Muscle layer of colon (tissue), 2 donors: ENCODE results near the gene UCP2.
"Not testable (repeated sequence)": the region's sequence is repeated elsewhere in the genome, so short reads cannot be mapped to it uniquely, and the experiment has no call there.

Experiments
- H3K27ac ChIP-seq: one replicate; pipeline ENCODE4 v1.7.0; 2013; ENCODE audit warnings: low read depth, mild to moderate bottlenecking, low read length, moderate library complexity
- H3K27me3 ChIP-seq, 2 donors: one replicate each; pipeline ENCODE4 v1.7.0; 2013; ENCODE audit warnings: low read length in 2 of 2, mild to moderate bottlenecking in 2 of 2; ENCODE audit not compliant: insufficient read depth in 2 of 2, control insufficient read depth in 1 of 2
- H3K36me3 ChIP-seq: one replicate; pipeline ENCODE4 v1.7.0; 2013; ENCODE audit warnings: mild to moderate bottlenecking, low read length; ENCODE audit not compliant: insufficient read depth
- H3K4me1 ChIP-seq: one replicate; pipeline ENCODE4 v1.7.0; 2013; ENCODE audit warnings: mild to moderate bottlenecking, low read length; ENCODE audit not compliant: insufficient read depth
- H3K4me3 ChIP-seq, 2 donors: one replicate each; pipeline ENCODE4 v1.7.0; 2013; ENCODE audit warnings: low read length in 2 of 2, low read depth in 1 of 2, mild to moderate bottlenecking in 1 of 2, moderate library complexity in 1 of 2
- H3K9ac ChIP-seq: one replicate; pipeline ENCODE4 v1.7.0; 2013; ENCODE audit warnings: low read length
- H3K9me3 ChIP-seq: one replicate; pipeline ENCODE4 v1.7.0; 2013; ENCODE audit warnings: mild to moderate bottlenecking, low read length
- donor health status: abdominal sarcoma.
- donor health status: Adenocarcinoma of cecum.

Gene UCP2

DNA sequence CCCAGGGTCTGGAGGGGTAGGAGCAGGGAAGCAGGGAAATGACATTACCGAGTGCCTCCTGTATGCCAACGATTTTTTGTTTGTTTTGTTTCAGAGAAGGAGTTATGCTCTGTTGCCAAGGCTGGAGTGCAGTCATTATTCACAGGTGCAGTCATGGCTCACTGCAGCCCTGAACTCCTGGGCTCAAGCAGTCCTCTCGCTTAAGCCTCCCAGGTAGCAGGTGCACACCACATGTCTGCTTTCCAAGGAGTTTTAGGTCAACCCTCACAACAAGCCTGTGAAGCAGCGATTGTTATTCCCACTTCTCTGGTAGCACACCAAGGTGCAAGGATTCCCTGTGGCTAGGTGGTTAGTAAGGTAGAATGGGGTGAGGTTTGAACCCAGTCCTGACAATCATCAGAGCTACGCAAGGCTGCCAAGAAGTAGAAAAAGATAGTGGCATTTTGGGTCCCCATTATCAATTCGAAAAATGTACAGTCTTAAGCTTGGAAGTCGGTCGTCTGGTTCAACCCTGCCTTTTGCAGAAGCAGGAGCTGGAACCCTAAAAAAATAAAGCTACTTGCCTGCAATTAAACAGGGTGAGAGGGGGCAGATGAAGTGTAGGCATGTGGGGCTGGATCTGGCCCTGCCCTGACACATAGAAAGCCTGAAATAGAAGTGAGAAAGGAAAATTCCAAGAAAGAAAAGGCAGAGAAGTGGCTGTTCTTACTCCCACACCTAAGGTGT is 17.1 kb upstream of the UCP2 start:
- Histone ChIP-seq H3K4me1 (no peaks in the 10 kb centered on the region), H3K27ac (no peak overlapping the region), H3K4me3 (no peak overlapping the region), H3K9ac (no peak overlapping the region), H3K27me3 (no peaks in the 10 kb centered on the region), H3K36me3 (no peaks in the 10 kb centered on the region), H3K9me3 (no peaks in the 10 kb centered on the region)

DNA sequence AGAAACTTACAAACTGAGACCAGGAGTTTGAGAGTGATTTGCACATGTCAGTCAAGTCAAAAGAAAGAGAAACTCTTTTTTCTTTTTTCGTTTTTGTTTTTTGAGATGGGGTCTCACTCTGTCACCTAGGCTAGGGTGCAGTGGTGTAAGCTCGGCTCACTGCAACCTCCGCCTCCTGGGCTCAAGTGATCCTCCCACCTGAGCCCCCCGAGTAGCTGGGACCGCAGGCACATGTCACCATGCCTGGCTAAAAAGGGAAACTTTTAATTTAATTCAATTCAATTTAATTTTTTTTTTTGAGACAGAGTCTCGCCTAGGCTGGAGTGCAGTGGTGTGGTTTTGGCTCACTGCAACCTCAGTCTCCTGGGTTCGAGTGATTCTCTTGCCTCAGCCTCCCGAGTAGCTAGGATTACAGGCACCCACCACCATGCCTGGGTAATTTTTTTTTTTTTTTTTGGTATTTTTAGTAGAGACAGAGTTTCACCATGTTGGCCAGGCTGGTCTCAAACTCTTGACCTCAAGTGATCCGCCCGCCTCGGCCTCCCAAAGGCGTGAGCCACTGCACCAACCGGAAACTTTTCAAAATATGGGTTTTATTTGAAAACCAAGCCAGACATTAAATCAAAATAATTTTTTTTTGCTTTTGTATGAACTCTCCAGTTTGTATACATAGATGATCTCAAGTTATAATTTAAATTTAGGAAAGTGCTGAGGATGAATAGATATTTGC is 16.4 kb upstream of the UCP2 start:
- H3K9ac ChIP-seq, result no peak overlapping the region
- no peak overlapping the region for H3K4me3 ChIP-seq
- H3K27me3 ChIP-seq, result no peaks in the 10 kb centered on the region
- H3K4me1 ChIP-seq, result no peaks in the 10 kb centered on the region
- no peaks in the 10 kb centered on the region for H3K36me3 ChIP-seq
- no peaks in the 10 kb centered on the region for H3K9me3 ChIP-seq
- H3K27ac ChIP-seq, result no peak overlapping the region

DNA sequence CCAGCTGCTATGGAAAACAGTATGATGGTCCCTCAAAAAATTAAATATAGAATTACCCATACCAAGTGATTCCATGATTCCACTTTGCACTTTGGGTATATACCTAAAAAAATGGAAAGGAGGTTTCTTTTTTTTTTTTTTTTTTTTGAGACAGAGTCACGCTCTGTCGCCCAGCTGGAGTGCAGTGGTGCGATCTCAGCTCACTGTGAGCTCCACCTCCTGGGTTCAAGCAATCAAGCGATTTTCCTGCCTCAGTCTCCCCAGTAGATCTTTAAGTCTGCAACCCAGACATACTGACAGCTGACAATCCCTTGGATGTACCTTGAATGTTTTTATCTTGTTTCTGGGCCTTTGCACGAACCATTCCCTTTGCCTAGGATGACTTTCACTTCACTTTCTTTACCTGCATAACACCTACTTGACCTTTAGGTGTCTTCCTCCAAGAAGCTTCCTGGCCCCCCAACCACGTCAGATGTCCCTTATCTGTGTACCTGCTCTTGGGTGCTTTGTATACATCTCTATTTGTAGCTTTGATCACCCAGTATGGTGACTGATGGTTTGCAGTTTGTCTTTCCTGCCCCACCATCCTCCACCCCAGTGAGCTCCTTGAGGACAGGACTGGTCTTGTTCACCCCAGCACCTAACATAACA is 14.6 kb upstream of the UCP2 start:
- Histone ChIP-seq H3K36me3 (no peaks in the 10 kb centered on the region), H3K4me3 (no peak overlapping the region), H3K27me3 (no peaks in the 10 kb centered on the region), H3K9me3 (no peaks in the 10 kb centered on the region), H3K27ac (no peak overlapping the region), H3K9ac (no peak overlapping the region), H3K4me1 (no peaks in the 10 kb centered on the region)

DNA sequence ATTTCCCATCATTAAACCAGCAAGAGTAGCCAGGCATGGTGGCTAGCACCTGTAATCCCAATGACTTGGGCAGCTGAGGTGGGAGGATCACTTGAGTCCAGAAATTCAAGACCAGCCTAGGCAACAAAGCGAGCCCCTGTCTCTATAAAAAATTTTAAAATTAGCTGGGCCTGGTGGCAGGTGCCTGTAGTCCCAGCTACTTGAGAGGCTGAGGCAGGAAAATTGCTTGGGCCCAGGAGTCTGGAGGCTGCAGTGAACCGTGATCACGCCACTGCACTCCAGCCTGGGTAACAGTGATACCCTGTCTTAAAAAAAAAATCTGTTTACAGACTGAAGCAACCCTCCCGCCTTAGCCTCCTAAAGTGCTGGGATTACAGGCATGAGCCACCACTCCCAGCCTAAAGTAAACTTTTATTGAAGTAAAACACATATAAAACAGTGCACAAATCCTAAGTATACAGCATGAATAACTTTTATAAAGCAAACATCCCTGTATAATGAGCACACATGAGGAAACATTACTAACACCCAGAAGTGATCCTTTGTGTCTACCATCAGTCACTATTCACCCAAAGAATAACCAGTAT is 13.6 kb upstream of the UCP2 start:
- Histone ChIP-seq H3K9ac (no peak overlapping the region), H3K27me3 (no peaks in the 10 kb centered on the region), H3K9me3 (no peaks in the 10 kb centered on the region), H3K4me1 (no peaks in the 10 kb centered on the region), H3K27ac (no peak overlapping the region), H3K36me3 (no peaks in the 10 kb centered on the region), H3K4me3 (no peak overlapping the region)

DNA sequence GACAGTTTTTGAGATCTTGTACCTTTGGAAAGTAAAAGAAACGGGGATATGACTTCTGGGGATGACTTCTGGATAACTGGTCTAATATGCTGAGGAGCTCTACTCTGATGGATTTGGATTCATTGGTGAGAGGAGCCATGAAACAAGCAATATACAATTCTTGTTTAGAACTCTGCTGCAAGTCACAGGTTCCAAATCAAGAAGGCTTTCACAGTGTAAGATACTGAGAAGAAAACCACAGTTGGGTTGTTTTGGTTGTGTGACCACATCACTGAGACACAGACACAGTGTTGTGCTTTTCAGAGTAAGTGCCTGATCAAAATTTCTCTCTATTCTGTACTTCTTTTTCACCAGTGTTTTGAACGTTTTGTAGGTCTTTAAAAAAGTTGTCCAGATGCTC is 13.1 kb upstream of the UCP2 start:
- Histone ChIP-seq H3K9ac (no peak overlapping the region), H3K27ac (no peak overlapping the region)

DNA sequence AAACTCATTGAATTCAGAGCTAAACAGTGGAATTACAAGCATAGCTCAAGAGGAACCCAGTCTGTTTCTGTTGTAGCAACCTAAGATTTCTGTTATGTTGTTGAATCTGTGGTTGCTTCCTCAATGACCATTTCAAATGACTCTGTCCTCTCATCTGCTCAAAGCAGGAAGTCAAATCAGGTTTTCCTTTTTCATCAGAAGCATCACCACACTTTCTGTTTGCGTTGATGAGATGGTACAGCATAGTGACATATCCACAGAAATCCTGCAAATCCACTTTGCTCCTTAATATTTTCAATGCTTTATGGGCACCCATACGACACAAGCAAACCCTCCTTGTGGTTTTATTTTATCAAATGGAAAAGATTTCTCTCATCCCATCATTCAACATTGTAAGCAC is 12.6 kb upstream of the UCP2 start:
- Histone ChIP-seq H3K27me3 (no peaks in the 10 kb centered on the region), H3K9me3 (no peaks in the 10 kb centered on the region), H3K36me3 (no peaks in the 10 kb centered on the region), H3K9ac (no peak overlapping the region), H3K4me3 (no peak overlapping the region), H3K27ac (no peak overlapping the region), H3K4me1 (no peaks in the 10 kb centered on the region)

More for the DNA sequence above, 13.1 kb upstream of the UCP2 start:
- no peak overlapping the region for H3K4me3 ChIP-seq
- no peaks in the 10 kb centered on the region for H3K27me3 ChIP-seq
- H3K9me3 ChIP-seq, result no peaks in the 10 kb centered on the region
- no peaks in the 10 kb centered on the region for H3K4me1 ChIP-seq
- H3K36me3 ChIP-seq, result no peaks in the 10 kb centered on the region

DNA sequence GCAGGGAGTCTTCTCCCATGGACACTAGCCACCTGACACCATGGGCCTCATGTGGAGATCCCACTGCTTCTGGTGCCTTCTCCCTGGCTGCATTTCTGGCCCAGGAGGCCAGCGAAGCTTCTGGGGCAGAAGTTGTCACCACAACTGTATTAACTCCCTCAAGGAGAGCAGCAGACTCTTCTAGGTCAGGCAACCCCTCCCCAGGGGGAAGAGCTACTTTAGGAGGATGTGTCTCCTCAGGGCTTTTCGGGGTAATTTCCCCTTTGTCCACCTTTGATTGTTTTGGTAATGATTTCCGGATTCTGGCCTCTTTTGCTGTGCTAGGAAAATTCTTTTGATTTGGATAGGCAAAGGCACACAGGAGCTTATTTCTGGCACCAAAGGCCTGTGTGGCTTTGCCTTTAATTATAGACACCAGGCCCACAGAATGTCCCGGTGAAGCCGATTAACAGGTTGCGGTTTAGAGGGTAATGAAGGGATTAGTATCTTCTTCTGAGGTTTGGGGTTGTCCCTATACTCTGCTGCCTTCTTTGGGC is 8.9 kb upstream of the UCP2 start:
- Histone ChIP-seq H3K9me3 (no peaks in the 10 kb centered on the region), H3K4me1 (no peaks in the 10 kb centered on the region), H3K4me3 (no peak overlapping the region), H3K9ac (no peak overlapping the region), H3K36me3 (no peaks in the 10 kb centered on the region), H3K27ac (no peak overlapping the region), H3K27me3 (no peaks in the 10 kb centered on the region)

DNA sequence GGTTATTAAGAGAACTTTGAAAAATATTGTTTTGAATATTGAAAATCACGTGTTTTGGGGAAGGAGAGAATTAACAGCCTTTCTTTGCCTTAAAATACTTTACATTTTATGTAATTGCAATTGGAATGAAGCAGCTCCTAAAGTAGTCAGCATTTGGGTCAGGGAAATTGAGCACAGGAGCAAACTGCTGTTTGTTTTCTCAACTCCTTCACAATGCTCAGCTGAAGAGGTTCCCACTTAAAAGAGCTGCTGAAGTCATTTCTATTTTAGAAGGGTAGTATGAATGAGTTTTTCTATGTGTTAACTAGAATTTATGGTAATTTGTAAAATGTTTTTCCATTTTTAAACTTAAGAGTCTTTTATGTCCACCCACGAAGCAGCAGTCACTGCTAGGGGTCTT is 8.1 kb upstream of the UCP2 start:
- Histone ChIP-seq H3K27ac (no peak overlapping the region), H3K36me3 (no peaks in the 10 kb centered on the region), H3K4me1 (no peaks in the 10 kb centered on the region), H3K4me3 (no peak overlapping the region), H3K9ac (no peak overlapping the region), H3K9me3 (no peaks in the 10 kb centered on the region), H3K27me3 (no peaks in the 10 kb centered on the region)

DNA sequence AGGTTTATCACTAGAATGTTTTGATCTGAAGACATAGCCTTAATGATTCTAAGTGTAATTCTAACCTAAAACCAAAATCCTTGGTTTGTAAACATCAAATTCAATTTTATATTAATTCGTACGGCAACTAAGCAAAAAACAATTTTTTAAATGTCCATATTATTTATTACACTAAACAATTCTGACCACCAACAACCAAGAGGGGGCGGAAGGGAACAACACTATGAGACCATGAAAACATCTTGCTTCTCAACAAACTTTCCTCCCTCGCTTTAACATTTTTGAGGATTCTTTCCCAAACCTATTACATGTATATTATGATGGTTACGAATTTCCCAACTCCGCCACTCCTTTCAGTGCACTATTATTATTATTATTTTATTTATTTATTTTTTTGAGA is 6.5 kb upstream of the UCP2 start:
- Histone ChIP-seq H3K4me3 (no peak overlapping the region), H3K27me3 (no peaks in the 10 kb centered on the region), H3K4me1 (peaks cover under 1% of the 10 kb centered on the region), H3K9me3 (no peaks in the 10 kb centered on the region), H3K9ac (no peak overlapping the region), H3K27ac (no peak overlapping the region), H3K36me3 (no peaks in the 10 kb centered on the region)

DNA sequence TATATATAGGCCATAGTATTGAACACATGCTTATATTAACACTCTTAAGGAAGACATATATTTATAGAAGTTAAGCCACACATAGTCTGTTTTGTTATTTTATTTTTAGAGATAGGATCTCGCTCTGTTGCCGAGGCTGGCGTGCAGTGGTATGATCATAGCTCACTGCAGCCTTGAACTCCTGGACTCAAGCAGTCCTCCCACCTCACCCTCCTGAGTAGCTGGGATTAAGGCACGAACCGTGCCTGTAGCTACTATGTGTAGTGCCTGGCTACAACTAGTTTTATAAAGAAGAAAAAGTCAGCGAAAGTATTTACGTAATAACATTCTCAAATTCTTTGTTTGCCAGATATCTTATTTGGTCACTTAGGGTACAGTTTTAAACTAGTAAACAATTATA is 5.6 kb upstream of the UCP2 start:
- no peak overlapping the region for H3K27ac ChIP-seq
- H3K4me3 ChIP-seq, result no peak overlapping the region
- no peaks in the 10 kb centered on the region for H3K27me3 ChIP-seq
- no peaks in the 10 kb centered on the region for H3K36me3 ChIP-seq
- H3K9ac ChIP-seq, result no peak overlapping the region
- H3K4me1 ChIP-seq, result peaks cover 7% of the 10 kb centered on the region
- no peaks in the 10 kb centered on the region for H3K9me3 ChIP-seq

DNA sequence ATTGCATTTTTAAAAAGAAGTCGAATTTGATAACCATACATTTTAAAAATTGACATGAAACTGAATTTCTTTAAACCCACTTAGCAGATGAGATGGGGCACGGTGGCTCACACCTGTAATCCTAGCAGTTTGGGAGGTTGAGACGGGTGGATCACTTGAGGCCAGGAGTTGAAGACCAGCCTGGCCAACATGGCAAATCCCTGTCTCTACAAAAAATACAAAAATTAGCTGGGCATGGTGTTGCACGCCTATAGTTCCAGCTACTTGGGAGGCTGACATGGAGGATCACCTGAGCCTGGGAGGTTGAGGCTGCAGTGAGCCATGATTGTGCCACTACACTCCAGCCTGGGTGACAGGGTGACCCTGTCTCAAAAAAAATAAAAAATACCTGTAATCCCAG is 3.0 kb upstream of the UCP2 start:
- H3K9me3 ChIP-seq, H3K27ac ChIP-seq, H3K27me3 ChIP-seq, H3K4me3 ChIP-seq, H3K9ac ChIP-seq, H3K36me3 ChIP-seq: not testable (repeated sequence)
- peaks cover 11% of the 10 kb centered on the region for H3K4me1 ChIP-seq
